IgD-negative memory B cell (primary cell): ENCODE measurements around the gene SPACDR. TPM values are rescaled to one million over a fixed set of nuclear protein-coding genes. Genes with fewer than 3 reads are reported as not detected.

ENCODE experiments used
- H3K27ac Mint-ChIP-seq, 3 donors: one replicate each; pipeline ENCODE4 v1.8.0; 2020 to 2022; ENCODE audit warnings: mild to moderate bottlenecking in 3 of 3, mixed read lengths in 3 of 3, moderate library complexity in 1 of 3
- H3K27me3 Mint-ChIP-seq: one replicate; pipeline ENCODE4 v1.8.0; 2021; ENCODE audit warnings: mixed read lengths
- H3K36me3 Mint-ChIP-seq: one replicate; pipeline ENCODE4 v1.8.0; 2020; ENCODE audit warnings: mild to moderate bottlenecking, mixed read lengths
- H3K4me1 Mint-ChIP-seq, 3 donors: one replicate each; pipeline ENCODE4 v1.8.0; 2020 to 2022; ENCODE audit warnings: mixed read lengths in 3 of 3, mild to moderate bottlenecking in 1 of 3
- H3K4me3 Mint-ChIP-seq, 4 donors: one replicate each; pipeline ENCODE4 v1.8.0; 2020 to 2022; ENCODE audit warnings: mild to moderate bottlenecking in 4 of 4, mixed read lengths in 4 of 4, moderate library complexity in 3 of 4
- H3K9me3 Mint-ChIP-seq, 3 donors: one replicate each; pipeline ENCODE4 v1.8.0; 2020 to 2021; ENCODE audit warnings: mixed read lengths in 3 of 3, mild to moderate bottlenecking in 1 of 3
- polyA plus RNA-seq: library from polyadenylated mRNA; unstranded; fragments of 300-500 nt; fragmentation: Illumina TruSeq; gene quantifications from one replicate; pipeline ENCODE4 v1.2.3, GENCODE V29; 2021

SPACDR gene
- polyA plus RNA-seq, 1 donor from 2014 or later = 0.78 TPM

DNA sequence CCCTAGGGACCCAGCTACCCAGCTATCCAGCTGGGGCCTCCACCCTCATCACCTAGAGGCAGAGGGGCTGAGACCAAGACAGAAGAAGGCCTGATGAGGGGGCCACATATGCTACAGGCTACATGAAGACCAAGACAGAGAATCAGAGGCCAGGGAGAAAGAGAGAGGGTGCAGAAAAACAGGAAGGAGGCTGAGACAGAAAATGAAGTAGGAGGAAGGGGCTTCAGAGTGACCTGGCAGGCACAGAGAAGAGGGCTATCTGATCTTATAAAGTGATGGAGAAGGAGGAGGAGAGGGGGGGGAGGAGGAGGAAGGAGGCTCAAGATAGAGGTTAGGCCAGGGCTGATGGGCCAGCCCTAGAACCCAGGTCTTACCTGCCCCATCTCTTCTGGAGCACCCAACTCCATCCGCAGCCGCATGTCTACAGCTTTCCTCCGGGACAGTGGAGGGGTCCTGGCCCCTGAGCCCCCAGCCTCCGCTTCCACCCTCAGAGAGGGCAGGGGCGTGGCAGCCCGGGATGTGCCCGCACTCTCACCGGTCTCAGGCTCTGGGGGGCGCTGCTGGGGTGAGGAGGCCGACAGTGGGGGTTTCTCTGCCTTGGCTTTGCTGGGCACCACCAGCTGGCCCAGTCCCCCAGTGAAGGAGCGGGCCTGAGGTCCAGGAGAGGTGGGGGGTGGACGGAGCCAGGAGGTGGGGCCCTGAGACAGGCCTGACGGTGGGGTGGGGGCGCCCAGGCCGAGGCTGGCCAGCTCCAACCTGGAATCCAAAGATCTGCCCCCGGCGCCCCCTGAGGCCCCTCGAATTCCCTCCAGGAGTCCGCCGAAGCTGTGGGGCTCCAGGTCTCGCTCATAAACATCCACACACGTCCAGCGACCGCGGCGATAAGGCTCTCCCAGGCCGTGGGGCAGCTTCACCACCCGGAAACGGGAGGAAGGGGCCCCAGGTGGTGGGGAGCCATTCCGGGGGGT lies 13.1 kb upstream of the SPACDR start:
- no peaks in the 10 kb centered on the region for H3K36me3 Mint-ChIP-seq
- H3K4me1 Mint-ChIP-seq = peaks cover 17 to 28% (median 28%) of the 10 kb centered on the region in 3 donors
- peak overlapping the region; percentile 60 to 95 (median 74) for H3K27ac Mint-ChIP-seq
- H3K27me3 Mint-ChIP-seq = no peaks in the 10 kb centered on the region
- peak overlapping the region; percentile 93 to 97 (median 96) for H3K4me3 Mint-ChIP-seq
- no peaks in the 10 kb centered on the region for H3K9me3 Mint-ChIP-seq

DNA sequence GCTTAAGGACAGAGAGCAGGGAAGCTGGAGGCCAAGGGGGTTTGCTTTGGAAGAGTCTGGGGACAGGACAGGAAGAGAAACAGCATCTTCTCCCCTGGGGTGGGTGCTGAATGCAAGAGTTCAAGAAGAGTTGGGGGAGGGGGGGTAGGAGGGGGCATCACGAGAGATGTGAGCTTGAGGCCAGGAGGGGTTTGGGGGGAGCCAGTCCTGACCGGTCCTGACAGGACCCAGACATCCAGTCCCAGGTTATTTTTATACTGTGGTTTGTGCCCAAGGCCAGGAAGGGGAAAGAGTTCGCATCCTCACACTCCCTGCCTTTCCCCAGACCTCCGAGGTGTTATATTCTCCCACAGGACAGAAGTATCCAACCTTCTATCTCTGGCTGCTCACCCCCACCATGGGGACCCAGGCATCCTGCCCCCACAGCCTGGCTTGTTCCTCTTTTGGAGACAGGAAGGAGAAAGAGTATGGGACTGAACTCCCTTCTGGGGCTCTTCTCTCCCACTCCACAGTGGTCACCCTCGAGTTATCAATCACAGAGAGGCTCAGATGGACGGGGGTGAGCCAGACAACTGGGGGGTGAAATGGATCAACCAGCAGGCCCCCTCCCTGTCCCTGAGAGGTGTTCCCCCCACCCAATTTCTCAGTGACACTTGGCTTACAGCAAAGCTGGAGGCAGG lies 12.2 kb upstream of the SPACDR start:
- peaks cover 2% of the 10 kb centered on the region for H3K36me3 Mint-ChIP-seq
- no peaks in the 10 kb centered on the region for H3K27me3 Mint-ChIP-seq
- H3K27ac Mint-ChIP-seq = peak overlapping the region in 2 of 3 donors; percentile 51 to 74
- H3K9me3 Mint-ChIP-seq = no peaks in the 10 kb centered on the region
- H3K4me1 Mint-ChIP-seq = peaks cover 17 to 30% (median 27%) of the 10 kb centered on the region in 3 donors
- peak overlapping the region; percentile 93 to 97 (median 96) for H3K4me3 Mint-ChIP-seq

DNA sequence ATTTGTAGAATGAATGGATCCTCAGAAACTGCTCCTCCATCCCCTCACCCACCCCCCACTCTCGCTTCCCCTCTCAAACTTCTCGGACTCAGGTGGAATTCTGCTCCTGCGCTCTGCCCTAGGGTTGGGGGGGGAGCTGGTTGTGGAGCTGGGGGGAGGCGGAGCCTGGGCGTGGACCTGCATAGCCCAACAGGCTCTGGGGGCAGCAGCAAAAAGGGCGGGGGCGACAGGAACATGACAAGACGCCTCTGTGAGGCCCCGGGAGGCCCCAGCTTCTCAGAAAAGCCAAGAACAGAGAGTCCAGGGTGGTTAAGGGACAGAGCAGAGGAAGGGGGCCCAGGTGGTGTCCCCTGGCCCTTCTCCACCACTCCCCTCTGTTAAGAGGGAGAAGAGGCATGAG lies 11.5 kb upstream of the SPACDR start:
- peaks cover 20 to 30% (median 28%) of the 10 kb centered on the region in 3 donors for H3K4me1 Mint-ChIP-seq
- no peaks in the 10 kb centered on the region for H3K27me3 Mint-ChIP-seq
- no peaks in the 10 kb centered on the region for H3K9me3 Mint-ChIP-seq
- H3K27ac Mint-ChIP-seq = peak overlapping the region; percentile 51 to 74 (median 71)
- peak overlapping the region; percentile 72 to 97 (median 95) for H3K4me3 Mint-ChIP-seq
- peaks cover 2% of the 10 kb centered on the region for H3K36me3 Mint-ChIP-seq

DNA sequence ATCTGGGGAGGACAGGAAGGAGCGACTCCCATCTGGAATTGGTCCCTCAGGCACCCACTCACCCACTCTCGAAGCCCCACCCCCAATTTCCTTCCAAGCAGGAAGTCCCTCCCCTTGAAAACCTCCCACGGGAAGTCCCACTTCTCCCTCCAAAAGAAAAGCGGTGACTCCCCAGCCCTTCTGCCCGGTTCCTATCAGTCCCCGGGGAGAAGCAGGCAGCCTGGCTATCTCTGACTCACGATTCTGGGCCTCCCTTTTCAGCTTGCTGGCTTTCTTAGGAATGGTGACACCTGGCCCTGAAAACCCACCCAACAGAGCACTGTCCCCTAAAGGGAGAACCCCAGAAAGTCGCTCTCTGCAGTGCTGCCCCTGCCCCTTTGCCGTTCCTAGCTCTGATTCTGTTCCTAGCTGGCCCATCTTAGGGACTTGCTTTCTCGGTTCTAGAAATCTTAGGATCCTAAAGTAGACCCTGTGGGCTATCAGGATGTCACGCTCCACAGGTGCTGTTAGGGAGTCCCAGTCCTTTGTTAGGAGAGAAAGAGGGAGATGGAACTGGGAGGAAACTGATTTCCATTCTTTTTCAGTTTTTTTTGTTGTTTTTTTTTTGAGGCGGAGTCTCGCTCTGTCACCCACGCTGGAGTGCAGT lies 8.9 kb upstream of the SPACDR start:
- Mint-ChIP-seq H3K27me3 (no peaks in the 10 kb centered on the region), H3K9me3 (no peaks in the 10 kb centered on the region), H3K27ac (peak overlapping the region; percentile 53 to 89 (median 76)), H3K4me1 (peaks cover 21 to 30% (median 28%) of the 10 kb centered on the region in 3 donors), H3K4me3 (peak overlapping the region in 1 of 4 donors; percentile 27), H3K36me3 (peaks cover 2% of the 10 kb centered on the region)

DNA sequence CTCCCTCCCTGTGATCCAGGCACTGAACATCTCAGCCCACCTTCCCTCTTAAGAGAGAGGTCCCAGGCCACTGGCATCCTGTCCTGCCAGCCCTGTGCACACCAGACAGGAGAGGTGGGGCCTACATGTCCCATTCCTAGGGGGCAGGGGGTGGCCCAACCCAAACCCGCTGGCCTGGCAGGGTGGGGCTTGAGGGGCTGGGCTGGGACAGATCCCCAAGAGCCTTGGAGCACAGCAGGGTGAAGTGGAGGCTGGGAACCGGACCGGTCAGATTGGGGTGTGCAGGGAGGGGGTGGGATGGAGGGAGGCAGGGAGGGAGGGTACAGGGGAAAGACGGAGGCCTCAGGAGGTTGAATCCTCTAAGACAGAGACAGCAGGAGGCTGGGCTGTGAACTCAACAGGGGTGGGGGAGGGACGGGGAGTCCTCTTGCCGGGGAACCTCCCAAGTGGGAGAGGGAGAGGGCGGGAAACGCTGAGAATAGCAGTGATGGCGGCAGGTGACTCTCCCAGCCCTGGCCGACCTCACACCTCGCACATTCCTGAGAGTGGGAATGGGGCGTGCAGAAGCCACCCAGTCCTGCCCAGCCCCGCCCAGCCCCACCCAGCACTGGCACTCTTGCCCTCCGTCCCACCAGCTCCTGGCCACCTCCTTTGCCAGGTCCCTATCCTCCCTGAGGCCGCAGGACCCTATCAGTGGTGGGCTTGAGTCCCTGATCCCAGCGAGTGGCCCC lies 8.2 kb upstream of the SPACDR start:
- Mint-ChIP-seq H3K9me3 (no peaks in the 10 kb centered on the region), H3K36me3 (peaks cover 2% of the 10 kb centered on the region), H3K27ac (no peak overlapping the region), H3K27me3 (no peaks in the 10 kb centered on the region), H3K4me1 (peaks cover 21 to 30% (median 28%) of the 10 kb centered on the region in 3 donors), H3K4me3 (no peak overlapping the region)

DNA sequence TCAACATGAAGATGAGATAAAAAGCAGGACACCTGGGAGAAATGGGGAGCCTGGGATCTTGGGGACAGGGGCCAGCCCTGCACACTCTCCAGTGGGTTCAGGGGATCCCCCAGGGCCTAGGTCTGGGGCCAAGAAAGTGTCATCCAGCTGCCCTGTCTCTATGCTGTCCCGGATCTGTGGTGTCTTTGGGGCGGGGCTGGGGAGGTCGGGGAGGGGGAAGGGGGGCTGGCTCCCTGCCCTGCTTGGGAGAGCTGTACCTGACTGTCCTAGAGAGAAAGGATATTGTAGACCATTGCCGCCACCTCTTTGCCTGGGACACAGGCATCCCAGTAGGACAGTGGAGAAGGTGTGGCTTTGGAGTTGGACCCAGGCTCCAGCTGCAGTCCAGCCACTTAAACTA lies 7.0 kb upstream of the SPACDR start:
- Mint-ChIP-seq H3K9me3 (no peaks in the 10 kb centered on the region), H3K36me3 (peaks cover 2% of the 10 kb centered on the region), H3K4me1 (peaks cover 21 to 22% (median 21%) of the 10 kb centered on the region in 3 donors), H3K27ac (peak overlapping the region in 1 of 3 donors; percentile 78), H3K4me3 (peak overlapping the region in 1 of 4 donors; percentile 55), H3K27me3 (no peaks in the 10 kb centered on the region)

DNA sequence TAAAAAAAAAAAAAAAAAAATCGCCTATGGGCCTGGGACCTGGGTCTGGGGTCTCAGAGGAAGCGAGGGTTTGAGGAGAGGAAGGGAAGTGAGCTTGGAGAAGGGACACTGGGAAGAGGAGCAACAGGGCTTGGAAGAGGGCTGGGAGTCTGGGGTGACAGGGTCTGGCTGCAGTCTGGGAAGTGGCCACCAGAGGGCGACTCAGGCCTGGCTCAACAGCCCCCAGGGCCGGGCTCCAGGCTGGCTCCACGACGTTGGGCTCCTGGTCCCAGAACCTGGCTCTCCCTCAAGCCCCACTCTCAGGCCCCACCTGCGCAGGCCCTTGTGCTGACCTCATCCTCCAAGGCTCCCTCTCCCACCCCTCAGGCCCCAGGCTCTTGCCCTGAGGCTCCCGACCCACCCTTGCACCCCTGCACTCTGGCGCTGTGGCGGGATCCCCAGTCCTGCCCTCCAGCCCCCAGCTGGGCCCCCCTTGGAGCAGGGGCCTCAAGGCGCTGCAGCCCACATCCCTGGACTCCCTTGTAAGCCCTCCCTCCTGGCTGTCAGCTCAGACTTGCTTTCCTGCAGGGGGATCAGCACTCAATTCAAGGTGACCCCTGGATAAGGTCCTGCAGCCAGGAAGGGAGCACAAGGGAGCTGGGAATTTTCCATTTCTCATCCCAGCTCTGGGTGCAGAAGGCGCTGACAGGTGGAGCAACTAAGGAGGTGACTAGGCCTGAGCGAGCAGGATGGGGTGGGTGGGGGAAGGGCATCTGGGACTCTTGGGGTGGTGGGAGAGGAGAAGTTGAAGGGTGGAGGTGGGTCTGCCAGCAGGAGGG lies 5.4 kb upstream of the SPACDR start:
- peaks cover 14 to 17% (median 14%) of the 10 kb centered on the region in 3 donors for H3K4me1 Mint-ChIP-seq
- peak overlapping the region in 1 of 3 donors; percentile 35 for H3K27ac Mint-ChIP-seq
- no peaks in the 10 kb centered on the region for H3K9me3 Mint-ChIP-seq
- no peaks in the 10 kb centered on the region for H3K27me3 Mint-ChIP-seq
- peaks cover 2% of the 10 kb centered on the region for H3K36me3 Mint-ChIP-seq
- H3K4me3 Mint-ChIP-seq = no peak overlapping the region

DNA sequence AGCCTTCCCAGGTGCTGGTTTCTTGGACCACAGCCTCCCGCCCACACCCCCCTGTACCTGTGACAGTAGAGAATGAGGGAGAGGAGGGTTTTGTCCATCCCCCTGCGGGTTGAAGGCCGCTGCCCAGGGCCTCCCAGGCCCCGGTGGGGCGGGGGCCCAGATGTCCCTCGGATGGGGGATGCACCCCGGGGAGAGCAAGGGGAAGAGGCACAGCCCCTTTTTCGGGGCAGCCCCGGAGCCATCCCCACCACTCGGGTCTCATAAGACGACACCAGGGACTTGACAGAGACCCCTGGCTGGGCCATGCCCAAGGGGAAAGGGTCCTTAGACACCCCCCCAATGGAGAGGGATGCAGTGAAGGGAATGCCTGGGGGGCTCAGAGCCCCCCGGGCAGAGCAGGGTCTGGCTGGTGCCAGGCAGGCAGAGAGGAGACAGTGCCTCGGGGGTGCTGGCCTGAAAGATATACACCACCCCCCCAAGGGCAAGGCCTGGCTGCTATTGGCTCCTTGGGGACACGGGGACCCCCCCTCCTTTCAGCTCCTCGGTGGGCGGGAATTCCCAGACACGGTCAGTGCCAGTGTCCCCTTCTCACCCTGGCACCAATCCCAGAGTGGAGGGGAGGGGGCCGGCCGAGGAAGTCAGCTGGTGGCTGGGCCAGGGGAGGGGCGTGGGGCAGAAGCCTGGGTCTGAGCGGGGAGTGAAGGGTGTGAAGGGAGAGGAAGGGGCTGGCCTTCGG lies 3.7 kb upstream of the SPACDR start:
- no peaks in the 10 kb centered on the region for H3K9me3 Mint-ChIP-seq
- peaks cover 4 to 8% (median 7%) of the 10 kb centered on the region in 3 donors for H3K4me1 Mint-ChIP-seq
- H3K27ac Mint-ChIP-seq = no peak overlapping the region
- no peak overlapping the region for H3K4me3 Mint-ChIP-seq
- peaks cover 2% of the 10 kb centered on the region for H3K36me3 Mint-ChIP-seq
- H3K27me3 Mint-ChIP-seq = no peaks in the 10 kb centered on the region

DNA sequence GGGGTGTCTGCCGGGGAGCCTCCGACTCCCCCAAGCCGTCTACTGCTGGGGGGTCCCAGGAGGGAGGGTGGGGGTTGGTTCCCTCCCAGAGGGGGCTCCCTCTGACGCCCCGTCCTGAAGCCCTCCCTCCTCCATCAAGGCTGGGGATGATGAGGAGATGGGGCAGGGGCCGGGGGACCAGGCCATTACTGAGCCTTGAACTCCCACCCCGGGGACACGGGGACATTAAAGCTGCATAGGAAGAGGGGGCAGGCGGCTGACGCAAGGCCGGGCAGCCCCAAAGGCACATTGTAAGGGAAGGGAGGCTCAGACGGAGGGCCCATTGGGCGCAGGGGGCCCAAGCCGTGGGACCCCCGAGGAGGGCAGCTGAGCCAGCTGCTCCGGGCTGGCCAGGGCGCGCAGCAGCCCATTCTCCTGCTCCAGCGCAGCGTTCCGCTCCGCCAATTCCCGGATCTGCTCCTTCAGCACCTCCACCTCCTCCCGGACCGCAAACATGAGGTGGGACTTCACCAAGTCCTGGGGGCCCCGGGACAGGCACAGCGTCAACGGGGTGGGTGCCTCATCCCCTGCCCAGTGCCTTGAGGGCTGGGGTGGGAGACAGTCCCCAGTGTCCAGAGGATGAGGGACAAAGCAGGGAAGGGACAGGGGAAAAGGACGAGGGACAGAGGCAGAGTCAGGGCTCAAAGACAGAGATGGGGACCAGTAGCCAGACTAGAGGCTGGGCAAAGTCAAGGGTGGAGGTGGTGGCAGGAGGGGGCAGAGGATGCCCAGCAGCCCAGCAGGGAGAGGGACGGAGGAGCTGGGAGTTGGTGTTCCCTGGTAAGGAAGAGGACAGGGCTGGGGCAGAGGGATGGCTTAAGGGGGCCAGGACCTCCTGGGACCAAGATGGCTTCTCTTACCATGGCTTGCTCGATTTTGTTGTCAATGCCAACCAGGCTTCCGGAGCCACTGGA lies 2.9 kb upstream of the SPACDR start:
- Mint-ChIP-seq H3K4me3 (no peak overlapping the region), H3K36me3 (peaks cover 1% of the 10 kb centered on the region), H3K9me3 (no peaks in the 10 kb centered on the region), H3K27me3 (no peaks in the 10 kb centered on the region), H3K27ac (no peak overlapping the region), H3K4me1 (peaks cover 4 to 8% (median 5%) of the 10 kb centered on the region in 3 donors)

DNA sequence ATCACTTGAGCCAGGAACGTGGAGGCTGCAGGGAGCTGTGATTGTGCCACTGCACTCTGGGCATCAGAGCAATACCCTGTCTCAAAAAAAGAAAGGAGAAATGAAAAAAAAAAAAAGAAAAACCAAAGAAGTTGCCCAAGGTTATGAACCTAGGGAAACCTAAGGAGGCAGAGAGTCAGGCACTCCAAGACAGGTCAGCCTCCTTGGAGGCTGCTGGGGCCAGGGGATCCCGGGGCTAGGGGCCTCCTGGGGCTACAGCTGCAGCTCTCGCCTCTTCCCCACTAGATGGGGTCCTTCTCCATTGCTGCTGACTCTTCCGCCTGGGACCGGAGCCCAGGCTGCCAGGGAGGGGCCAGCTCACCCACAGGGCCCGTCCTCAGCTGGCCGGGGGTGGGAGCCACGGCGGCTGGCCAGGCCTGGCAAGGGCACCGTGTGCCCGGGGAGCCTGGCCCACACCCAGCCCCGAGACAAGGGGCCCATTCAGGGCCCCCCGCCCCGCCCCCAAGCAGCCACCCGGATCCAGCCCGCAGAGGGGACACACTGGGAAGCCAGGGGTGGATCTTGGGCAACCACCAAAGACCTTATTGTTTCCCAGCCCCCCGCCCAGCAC lies 1.7 kb upstream of the SPACDR start:
- Mint-ChIP-seq H3K36me3 (no peaks in the 10 kb centered on the region), H3K4me1 (peaks cover 4 to 7% (median 5%) of the 10 kb centered on the region in 3 donors), H3K9me3 (no peaks in the 10 kb centered on the region), H3K27ac (no peak overlapping the region), H3K27me3 (no peaks in the 10 kb centered on the region), H3K4me3 (no peak overlapping the region)

DNA sequence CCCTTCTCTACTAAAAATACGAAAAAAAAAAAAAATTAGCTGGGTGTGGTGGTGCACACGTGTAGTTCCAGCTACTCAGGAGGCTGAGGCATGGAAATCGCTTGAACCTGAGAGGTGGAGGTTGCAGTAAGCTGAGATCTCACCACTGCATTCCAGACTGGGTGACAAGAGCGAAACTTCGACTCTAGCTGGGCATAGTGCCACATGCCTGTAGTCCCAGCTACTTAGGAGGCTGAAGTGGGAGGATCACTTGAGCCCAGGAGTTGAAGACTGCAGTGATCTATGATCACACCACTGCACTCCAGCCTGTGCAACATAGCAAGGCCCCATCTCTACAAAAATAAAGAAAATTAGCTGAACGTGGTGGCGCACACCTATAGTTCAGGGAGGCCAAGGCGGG lies 1.2 kb upstream of the SPACDR start:
- Mint-ChIP-seq H3K4me3 (no peak overlapping the region), H3K27me3 (no peaks in the 10 kb centered on the region), H3K27ac (no peak overlapping the region), H3K36me3 (no peaks in the 10 kb centered on the region), H3K4me1 (peaks cover 0 to 7% (median 3%) of the 10 kb centered on the region in 3 donors), H3K9me3 (no peaks in the 10 kb centered on the region)

DNA sequence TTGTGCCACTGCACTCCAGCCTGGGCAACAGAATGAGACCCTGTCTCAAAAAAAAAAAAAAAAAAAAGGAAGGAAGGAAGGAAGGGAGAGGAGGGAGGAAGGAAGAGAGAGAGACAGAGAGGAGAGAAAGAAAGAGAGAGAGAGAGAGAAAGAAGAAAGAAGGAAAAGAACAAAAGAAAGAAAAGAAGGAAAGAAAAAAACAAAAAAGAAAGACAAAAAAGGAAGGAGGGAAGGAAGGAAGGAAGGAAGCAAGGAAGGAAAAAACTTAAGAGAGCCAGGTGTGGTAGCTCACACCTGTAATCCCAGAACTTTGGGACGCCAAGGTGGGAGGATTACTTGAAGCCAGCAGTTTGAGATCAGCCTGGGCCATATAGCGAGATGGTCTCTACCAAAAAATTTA lies 731 bp upstream of the SPACDR start:
- Mint-ChIP-seq H3K27ac (peak overlapping the region in 1 of 3 donors; percentile 71), H3K9me3 (no peaks in the 10 kb centered on the region), H3K4me3 (no peak overlapping the region), H3K27me3 (no peaks in the 10 kb centered on the region), H3K36me3 (no peaks in the 10 kb centered on the region), H3K4me1 (peaks cover 0 to 5% (median under 1%) of the 10 kb centered on the region in 3 donors)
